ENCODE data around the gene CACNA1I.
A peak's percentile ranks its signal among the peaks of the same experiment; 100 is the strongest.

The CACNA1I gene

GRCh38 chr22:39532215-39533073 is 38.1 kb upstream of the CACNA1I start, which contains the start of gene RPS19BP1 (continued):
- 0 out of 2 replicates have a peak, but pooled peaks have one; percentile 29 for TF ChIP-seq BCL11B (tag by site-specific recombination; IDR thresholded peaks at IDR 0.05; ENCODE audit: low read depth)
- peak; percentile 95 for TF ChIP-seq ZNF341 (tag by site-specific recombination; IDR thresholded peaks at IDR 0.05; ENCODE audit: low read depth)
- TF ChIP-seq TCF7L2 (IDR thresholded peaks at IDR 0.05; ENCODE audit: borderline replicate concordance, low read depth, low read length): no peak
- no peak for TF ChIP-seq ZNF404 (tag by site-specific recombination; IDR thresholded peaks at IDR 0.05)
- no peak for TF ChIP-seq BCL11A (tag by site-specific recombination; IDR thresholded peaks at IDR 0.05; ENCODE audit: low read depth)
- TF ChIP-seq, protein P1, sequence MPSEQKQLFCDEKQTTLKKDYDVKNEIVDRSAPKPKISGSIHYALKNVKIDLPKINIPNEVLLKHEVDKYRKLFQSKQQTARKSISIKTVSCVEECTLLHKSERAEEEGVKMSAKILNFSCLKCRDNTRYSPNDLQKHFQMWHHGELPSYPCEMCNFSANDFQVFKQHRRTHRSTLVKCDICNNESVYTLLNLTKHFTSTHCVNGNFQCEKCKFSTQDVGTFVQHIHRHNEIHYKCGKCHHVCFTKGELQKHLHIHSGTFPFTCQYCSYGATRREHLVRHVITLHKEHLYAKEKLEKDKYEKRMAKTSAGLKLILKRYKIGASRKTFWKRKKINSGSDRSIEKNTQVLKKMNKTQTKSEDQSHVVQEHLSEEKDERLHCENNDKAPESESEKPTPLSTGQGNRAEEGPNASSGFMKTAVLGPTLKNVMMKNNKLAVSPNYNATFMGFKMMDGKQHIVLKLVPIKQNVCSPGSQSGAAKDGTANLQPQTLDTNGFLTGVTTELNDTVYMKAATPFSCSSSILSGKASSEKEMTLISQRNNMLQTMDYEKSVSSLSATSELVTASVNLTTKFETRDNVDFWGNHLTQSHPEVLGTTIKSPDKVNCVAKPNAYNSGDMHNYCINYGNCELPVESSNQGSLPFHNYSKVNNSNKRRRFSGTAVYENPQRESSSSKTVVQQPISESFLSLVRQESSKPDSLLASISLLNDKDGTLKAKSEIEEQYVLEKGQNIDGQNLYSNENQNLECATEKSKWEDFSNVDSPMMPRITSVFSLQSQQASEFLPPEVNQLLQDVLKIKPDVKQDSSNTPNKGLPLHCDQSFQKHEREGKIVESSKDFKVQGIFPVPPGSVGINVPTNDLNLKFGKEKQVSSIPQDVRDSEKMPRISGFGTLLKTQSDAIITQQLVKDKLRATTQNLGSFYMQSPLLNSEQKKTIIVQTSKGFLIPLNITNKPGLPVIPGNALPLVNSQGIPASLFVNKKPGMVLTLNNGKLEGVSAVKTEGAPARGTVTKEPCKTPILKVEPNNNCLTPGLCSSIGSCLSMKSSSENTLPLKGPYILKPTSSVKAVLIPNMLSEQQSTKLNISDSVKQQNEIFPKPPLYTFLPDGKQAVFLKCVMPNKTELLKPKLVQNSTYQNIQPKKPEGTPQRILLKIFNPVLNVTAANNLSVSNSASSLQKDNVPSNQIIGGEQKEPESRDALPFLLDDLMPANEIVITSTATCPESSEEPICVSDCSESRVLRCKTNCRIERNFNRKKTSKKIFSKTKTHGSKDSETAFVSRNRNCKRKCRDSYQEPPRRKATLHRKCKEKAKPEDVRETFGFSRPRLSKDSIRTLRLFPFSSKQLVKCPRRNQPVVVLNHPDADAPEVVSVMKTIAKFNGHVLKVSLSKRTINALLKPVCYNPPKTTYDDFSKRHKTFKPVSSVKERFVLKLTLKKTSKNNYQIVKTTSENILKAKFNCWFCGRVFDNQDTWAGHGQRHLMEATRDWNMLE (tag by site-specific recombination; conservative IDR thresholded peaks at IDR 0.05; ENCODE audit: low read depth): peak; percentile 69
- TF ChIP-seq HOXC10 (CRISPR knock-in tag; IDR thresholded peaks at IDR 0.05): no peak
- TF ChIP-seq ZNF837 (tag by site-specific recombination; IDR thresholded peaks at IDR 0.05): no peak
- peak; percentile 45; the same call in 1 of the 2 replicates for TF ChIP-seq KLF9 (tag by site-specific recombination; IDR thresholded peaks at IDR 0.05; ENCODE audit: low read depth)
- TF ChIP-seq CTCF (tag by site-specific recombination; IDR thresholded peaks at IDR 0.05): peak; percentile 13; the same call in 1 of the 2 replicates
- peak; percentile 98 for TF ChIP-seq SP2 (tag by site-specific recombination; IDR thresholded peaks at IDR 0.05)
- TF ChIP-seq ZBTB8A (tag by site-specific recombination; IDR thresholded peaks at IDR 0.05): peak; percentile 51; the same call in 1 of the 2 replicates
- TF ChIP-seq OSR2 (tag by site-specific recombination; IDR thresholded peaks at IDR 0.05): peak; percentile 79
- peak; percentile 92 for TF ChIP-seq PBX3 (CRISPR knock-in tag; IDR thresholded peaks at IDR 0.05)
- TF ChIP-seq YY2 (tag by site-specific recombination; IDR thresholded peaks at IDR 0.05): peak; percentile 78; the same call in 1 of the 2 replicates
- TF ChIP-seq EGR2 (tag by site-specific recombination; IDR thresholded peaks at IDR 0.05; ENCODE audit: low read depth): peak; percentile 80
- peak; percentile 70 for TF ChIP-seq ZIC2 (tag by site-specific recombination; IDR thresholded peaks at IDR 0.05)
- 0 out of 2 replicates have a peak, but pooled peaks have one; percentile 31 for TF ChIP-seq ZNF2 (tag by site-specific recombination; IDR thresholded peaks at IDR 0.05)
- peak; percentile 91 for TF ChIP-seq ELK4 (IDR thresholded peaks at IDR 0.05; ENCODE audit: borderline replicate concordance, low read depth, low read length)
- peak; percentile 80; the same call in 1 of the 2 replicates for TF ChIP-seq ZBTB7A (tag by site-specific recombination; IDR thresholded peaks at IDR 0.05; ENCODE audit: low read depth)
- TF ChIP-seq YY1 (tag by site-specific recombination; IDR thresholded peaks at IDR 0.05): peak; percentile 86
- TF ChIP-seq KLF16 (tag by site-specific recombination; IDR thresholded peaks at IDR 0.05): peak; percentile 24; the same call in 1 of the 2 replicates
- TF ChIP-seq SP7 (tag by site-specific recombination; IDR thresholded peaks at IDR 0.05): peak; percentile 58
- TF ChIP-seq ZNF785 (tag by site-specific recombination; IDR thresholded peaks at IDR 0.05): no peak
- TF ChIP-seq, protein P2, sequence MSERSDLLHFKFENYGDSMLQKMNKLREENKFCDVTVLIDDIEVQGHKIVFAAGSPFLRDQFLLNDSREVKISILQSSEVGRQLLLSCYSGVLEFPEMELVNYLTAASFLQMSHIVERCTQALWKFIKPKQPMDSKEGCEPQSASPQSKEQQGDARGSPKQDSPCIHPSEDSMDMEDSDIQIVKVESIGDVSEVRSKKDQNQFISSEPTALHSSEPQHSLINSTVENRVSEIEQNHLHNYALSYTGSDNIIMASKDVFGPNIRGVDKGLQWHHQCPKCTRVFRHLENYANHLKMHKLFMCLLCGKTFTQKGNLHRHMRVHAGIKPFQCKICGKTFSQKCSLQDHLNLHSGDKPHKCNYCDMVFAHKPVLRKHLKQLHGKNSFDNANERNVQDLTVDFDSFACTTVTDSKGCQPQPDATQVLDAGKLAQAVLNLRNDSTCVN (tag by site-specific recombination; optimal IDR thresholded peaks at IDR 0.05): peak; percentile 42
- TF ChIP-seq ZBTB17 (tag by site-specific recombination; IDR thresholded peaks at IDR 0.05): peak; percentile 91
- no peak for TF ChIP-seq ZNF677 (tag by site-specific recombination; IDR thresholded peaks at IDR 0.05)
- no peak for TF ChIP-seq GFI1B (tag by site-specific recombination; IDR thresholded peaks at IDR 0.05)
- TF ChIP-seq ZNF660 (tag by site-specific recombination; IDR thresholded peaks at IDR 0.05): peak; percentile 42; the same call in 1 of the 2 replicates
- TF ChIP-seq ZNF394 (tag by site-specific recombination; IDR thresholded peaks at IDR 0.05; ENCODE audit: borderline replicate concordance): peak; percentile 43; the same call in 1 of the 2 replicates

All from HEK293 (cell line).